Heart right ventricle (tissue), 16 donors: Measurements from ENCODE around the gene BORCS5. TPM values are rescaled to one million over a fixed set of nuclear protein-coding genes. Genes with fewer than 3 reads are reported as not detected.
A peak's percentile ranks its signal among the peaks of the same experiment; 100 is the strongest.

Source experiments
- ATAC-seq, 8 donors: fragments of 200-7000 bp; cut with Tn5 transposase; one replicate each; pipeline ENCODE4 v1.9.1; 2020; ENCODE audit warnings: mild to moderate bottlenecking in 8 of 8, moderate library complexity in 8 of 8, moderate number of reproducible peaks in 1 of 8
- DNase-seq, 2 donors: peaks; one replicate each; pipeline ENCODE4 v3.0.0-alpha.2; 2020
- H3K27ac ChIP-seq, 10 donors: fragments of 200-600 bp; sonication (generic) in 2 of 10; one replicate each; pipeline versions ENCODE4 v1.5.0 to v1.8.0; 2020 to 2022; ENCODE audit warnings: mild to moderate bottlenecking in 3 of 10
- H3K27me3 ChIP-seq, 7 donors: fragments of 200-600 bp; one replicate each; pipeline ENCODE4 v1.8.0; 2021 to 2022; ENCODE audit warnings: mild to moderate bottlenecking in 2 of 7
- H3K36me3 ChIP-seq, 9 donors: fragments of 200-600 bp; sonication (generic) in 1 of 9; one replicate each; pipeline versions ENCODE4 v1.5.0 to v1.8.0; 2020 to 2022; ENCODE audit warnings: mild to moderate bottlenecking in 2 of 9
- H3K4me1 ChIP-seq, 9 donors: fragments of 200-600 bp; sonication (generic) in 1 of 9; one replicate each; pipeline versions ENCODE4 v1.5.0 to v1.8.0; 2020 to 2022; ENCODE audit warnings: mild to moderate bottlenecking in 4 of 9
- H3K4me3 ChIP-seq, 10 donors: fragments of 200-600 bp; sonication (generic) in 2 of 10; one replicate each; pipeline versions ENCODE4 v1.5.0 to v1.8.0; 2020 to 2022; ENCODE audit warnings: mild to moderate bottlenecking in 7 of 10, moderate library complexity in 2 of 10
- H3K9me3 ChIP-seq, 11 donors: fragments of 200-600 bp in 10 of 11; sonication (generic) in 2 of 11; one replicate each; pipeline versions ENCODE4 v1.5.0 to v1.8.0; 2013 to 2022; ENCODE audit warnings: mild to moderate bottlenecking in 2 of 11, control low read depth in 1 of 11, moderate library complexity in 1 of 11
- CTCF ChIP-seq, 9 donors: fragments of 200-600 bp; sonication (generic) in 2 of 9; IDR thresholded peaks; one replicate each; pipeline versions ENCODE4 v1.5.0 to v1.8.0; 2021 to 2022; ENCODE audit warnings: antibody characterized with exemption in 9 of 9, mild to moderate bottlenecking in 5 of 9, moderate library complexity in 1 of 9
- WGBS, 2 donors: extraction: QIAGEN DNeasy Blood & Tissue Kit; methylation state at CpG; one replicate each; pipeline ENCODE4 v1.1.7; 2013; ENCODE audit warnings: inconsistent platforms in 1 of 2; 5-methylcytosine and 5-hydroxymethylcytosine counted together
- intact Hi-C, 10 donors: fragments of 100-400 bp; cut with DNase I; formaldehyde crosslinking; loops; one replicate each; pipeline versions ENCODE4 v1.11.1 to v1.14.2; 2022
- polyA plus RNA-seq, 2 donors: library from polyadenylated mRNA; stranded (reverse); fragments of 200-250 nt; gene quantifications; one replicate each; pipeline ENCODE4 v1.2.3, GENCODE V29; 2013
- total RNA-seq, 10 donors: library from RNA; stranded (reverse); fragmentation: NEBNext Ultra II Directional in 3 of 10; extraction: Animal tissue kit (Norgen Biotek cat#: 25700) in 3 of 10; gene quantifications; one replicate each; pipeline versions ENCODE4 v1.2.1 to v1.2.4, GENCODE V29; 2021 to 2023
- donor health status: Arrhythmogenic right ventricular cardiomyopathy.
- donor health status: ischemic (EF 13 %, LVEDD 7.1; RV severe dilation, severe dysfunction).
- donor health status: healthy with polysubstance abuse.
- donor health status: DM: no; HTN: yes; CAD: no.
- donor health status: DM: no; HTN: no; CAD: no.
- donor health status: ischemic (EF 25% LVEDD 6.9; RV normal size, moderate dysfunction).
- donor health status: ischemic (EF 25% LVEDD 5.7; RV mildly dilated, moderate dysfunction).
- donor health status: healthy.
- donor health status: DM: yes; HTN: yes; CAD: no.
- donor health status: Ischemic cardiomyopathy.
- donor health status: ischemic (EF 35%, LVEDD 5.7; RV mildly dilated, moderate dysfunction).
- donor health status: nonischemic (EF 11% LVEDD 7.7; RV severe dilation, severe dysfunction).
- donor health status: DM: yes; HTN: yes; CAD: no.
- donor health status: PGD.
- donor health status: ischemic (EF 29% LVEDD 5.4; RV normal size, mild dysfunction).
- donor health status: nonischemic (EF 23%, LVEDD 6.1; RV moderate dilation, normal function).

Gene BORCS5
- total and polyA plus RNA-seq, 12 donors = 2.5 to 15.4 (median 11.5) TPM

- Histone ChIP-seq H3K27me3 (no peaks in the 10 kb centered on the region), H3K36me3 (no peaks in the 10 kb centered on the region), H3K9me3 (peaks cover 0 to 46% (median 18%) of the 10 kb centered on the region in 11 donors), H3K4me3 (no peak overlapping the region), H3K27ac (no peak overlapping the region), H3K4me1 (peaks cover 0 to 20% (median 3%) of the 10 kb centered on the region in 9 donors)
- no peak for TF ChIP-seq CTCF (IDR thresholded peaks at IDR 0.05)
- intact Hi-C loops = no loop called here
- no peak for ATAC-seq
- DNase-seq = no peak
- 97 to 99% methylated on average over 2 of the region's 2 CpGs for WGBS, 2 donors
These were observed 66.5 kb downstream of the BORCS5 start for GRCh38 chr12:12423367-12423766.

- intact Hi-C loops = no loop called here
- peaks cover 0 to 20% (median 3%) of the 10 kb centered on the region in 9 donors for H3K4me1 ChIP-seq
- TF ChIP-seq CTCF (IDR thresholded peaks at IDR 0.05) = no peak
- peaks cover 0 to 38% (median 18%) of the 10 kb centered on the region in 11 donors for H3K9me3 ChIP-seq
- H3K27ac ChIP-seq = no peak overlapping the region
- H3K27me3 ChIP-seq = no peaks in the 10 kb centered on the region
- WGBS, 2 donors = 75 to 94% methylated on average over 2 of the region's 2 CpGs
- ATAC-seq = no peak
- H3K36me3 ChIP-seq = no peaks in the 10 kb centered on the region
- no peak for DNase-seq
- H3K4me3 ChIP-seq = no peak overlapping the region
These were observed 68.1 kb downstream of the BORCS5 start for GRCh38 chr12:12425001-12425400.

- WGBS, 2 donors = 56 to 60% methylated on average over 1 of the region's 1 CpG
- Histone ChIP-seq H3K4me1 (peaks cover 0 to 20% (median 3%) of the 10 kb centered on the region in 9 donors), H3K27ac (peak overlapping the region in 2 of 10 donors; percentile 3 to 47), H3K27me3 (no peaks in the 10 kb centered on the region), H3K4me3 (no peak overlapping the region), H3K9me3 (peaks cover 0 to 33% (median 18%) of the 10 kb centered on the region in 11 donors), H3K36me3 (no peaks in the 10 kb centered on the region)
- no peak for TF ChIP-seq CTCF (IDR thresholded peaks at IDR 0.05)
- ATAC-seq = peak in 2 of 8 donors; percentile 55 to 69
- intact Hi-C loops = no loop called here
- no peak for DNase-seq
These were observed 68.7 kb downstream of the BORCS5 start for GRCh38 chr12:12425616-12426015.

- H3K36me3 ChIP-seq = no peaks in the 10 kb centered on the region
- no peak overlapping the region for H3K4me3 ChIP-seq
- intact Hi-C loops = no loop called here
- TF ChIP-seq CTCF (IDR thresholded peaks at IDR 0.05) = no peak
- ATAC-seq (no peak), DNase-seq (no peak)
- peaks cover 0 to 22% (median 3%) of the 10 kb centered on the region in 9 donors for H3K4me1 ChIP-seq
- H3K27me3 ChIP-seq = no peaks in the 10 kb centered on the region
- H3K27ac ChIP-seq = no peak overlapping the region
- peaks cover 0 to 21% (median 17%) of the 10 kb centered on the region in 11 donors for H3K9me3 ChIP-seq
- 94 to 95% methylated on average over 4 of the region's 4 CpGs for WGBS, 2 donors
These were observed 70.7 kb downstream of the BORCS5 start for GRCh38 chr12:12427568-12427967.
